Neural cell (in vitro differentiated cells): ENCODE measurements around the gene RASA4. TPM values are rescaled to one million over a fixed set of nuclear protein-coding genes. Genes with fewer than 3 reads are reported as not detected.

Experiments used
- polyA plus RNA-seq: library from polyadenylated mRNA; depleted of rRNA; stranded (reverse); fragments of >200 nt; gene quantifications from 2 replicates; pipeline ENCODE4 v1.2.3, GENCODE V29; 2014
- small RNA-seq, 3 experiments: library from RNA; depleted of rRNA; stranded (forward); fragments of <200 nt; gene quantifications; one replicate each; pipeline ENCODE3, GENCODE V24; 2012

The RASA4 gene
- polyA plus RNA-seq, 1 donor from 2014 or later = 151 TPM

Small RNAs within 50 kb of the gene (small RNA-seq; reads per million reads assigned to genes)
- 0 reads per million in 3 experiments for gene UPK3BL1

Other genes with a start within 250 kb of the RASA4 start
- 113 and 114 TPM in 2 replicates for gene PRKRIP1, start 220.4 kb downstream of the RASA4 start, polyA plus RNA-seq
- gene ORAI2, start 183.2 kb downstream of the RASA4 start, polyA plus RNA-seq = 36.3 and 52.0 TPM in 2 replicates
- 27.2 and 28.2 TPM in 2 replicates for gene ALKBH4, start 151.9 kb downstream of the RASA4 start, polyA plus RNA-seq
- gene LRWD1, start 151.8 kb downstream of the RASA4 start, polyA plus RNA-seq = 85.5 and 108 TPM in 2 replicates
- gene POLR2J, start 137.8 kb downstream of the RASA4 start, polyA plus RNA-seq = 42.6 and 52.9 TPM in 2 replicates
- gene RASA4B, start 99.0 kb downstream of the RASA4 start, polyA plus RNA-seq = 31.9 and 43.0 TPM in 2 replicates
- gene UPK3BL2, start 73.1 kb downstream of the RASA4 start, polyA plus RNA-seq = 9.0 and 23.6 TPM in 2 replicates
- gene SPDYE2, start 65.5 kb downstream of the RASA4 start, polyA plus RNA-seq = not detected in 2 replicates
- gene POLR2J3, start 44.2 kb downstream of the RASA4 start, polyA plus RNA-seq = 16.8 and 22.7 TPM in 2 replicates
- gene UPK3BL1, start 26.0 kb upstream of the RASA4 start, polyA plus RNA-seq = 21.4 and 30.2 TPM in 2 replicates
- not detected in 2 replicates for gene SPDYE2B, start 33.6 kb upstream of the RASA4 start, polyA plus RNA-seq
- gene POLR2J2, start 54.9 kb upstream of the RASA4 start, polyA plus RNA-seq = 0.97 and 1.3 TPM in 2 replicates
- 14.6 and 26.3 TPM in 2 replicates for gene FAM185A, start 132.2 kb upstream of the RASA4 start, polyA plus RNA-seq